BE2C (cell line): ENCODE data around the gene COQ8B.

Experiments
- DNase-seq: peaks from one replicate; pipeline ENCODE4 v3.0.0-alpha.2; 2020
- H3K27me3 ChIP-seq: fragments of 250-450 bp; sonication (Bioruptor Pico); 2 replicates; pipeline ENCODE4 v1.5.1; 2020; ENCODE audit warnings: mild to moderate bottlenecking
- H3K36me3 ChIP-seq: fragments of 250-450 bp; sonication (Bioruptor Pico); 2 replicates; pipeline ENCODE4 v1.5.1; 2020; ENCODE audit warnings: mild to moderate bottlenecking
- H3K4me1 ChIP-seq: fragments of 250-450 bp; sonication (Bioruptor Pico); 2 replicates; pipeline ENCODE4 v1.5.1; 2020
- H3K4me3 ChIP-seq: 2 replicates; pipeline ENCODE4 v1.5.1; 2011; ENCODE audit warnings: low read depth, low read length
- H3K9me3 ChIP-seq: fragments of 250-450 bp; sonication (Bioruptor Pico); 2 replicates; pipeline ENCODE4 v1.5.1; 2020
- CTCF ChIP-seq: IDR thresholded peaks from 2 replicates; pipeline ENCODE4 v1.5.1; 2012; ENCODE audit warnings: mild to moderate bottlenecking, low read depth, low read length

The COQ8B gene

DNA sequence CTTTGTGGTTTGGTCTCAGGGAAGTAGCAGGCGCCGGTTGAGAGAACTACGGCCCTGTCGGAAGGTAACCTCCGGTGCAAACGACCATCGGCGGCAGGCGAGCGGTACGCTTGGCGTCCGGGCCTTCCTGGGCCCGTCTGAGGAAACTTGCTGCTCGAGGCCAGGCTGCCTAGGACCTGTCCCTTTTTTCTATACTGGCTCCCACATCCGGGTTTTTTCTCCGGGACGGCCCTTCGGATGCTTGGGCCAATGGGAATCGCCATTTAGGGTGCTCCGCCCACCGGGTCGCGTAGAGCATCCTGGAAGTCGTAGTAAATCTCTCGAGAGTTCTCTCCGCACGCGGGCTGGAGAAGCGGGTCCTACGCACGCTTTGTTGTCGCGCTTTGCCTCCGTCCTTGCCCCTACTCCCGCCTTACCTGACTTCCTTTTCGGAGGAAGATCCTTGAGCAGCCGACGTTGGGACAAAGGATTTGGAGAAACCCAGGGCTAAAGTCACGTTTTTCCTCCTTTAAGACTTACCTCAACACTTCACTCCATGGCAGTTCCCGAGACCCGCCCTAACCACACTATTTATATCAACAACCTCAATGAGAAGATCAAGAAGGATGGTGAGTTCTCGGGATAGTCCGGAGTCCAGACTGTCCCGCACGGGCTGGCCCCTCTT lies 34.3 kb upstream of the COQ8B start, which contains the start of gene SNRPA:
Gene SNRPA (plus strand): TSS at position 330 of the 664 bp plus-strand sequence. CDS start 206 bp downstream, at position 536.
- Histone ChIP-seq H3K36me3 (peaks cover 23% of the 10 kb centered on the region), H3K27me3 (no peaks in the 10 kb centered on the region), H3K4me1 (peaks cover 3% of the 10 kb centered on the region; the same call in 1 of the 2 replicates), H3K9me3 (no peaks in the 10 kb centered on the region), H3K4me3 (peak within 1 kb of the TSS; percentile 93)
- peak; percentile 98 for DNase-seq
- no peak for TF ChIP-seq CTCF

- H3K27me3 ChIP-seq = no peaks in the 10 kb centered on the region
- H3K4me1 ChIP-seq = peaks cover 3% of the 10 kb centered on the region; the same call in 1 of the 2 replicates
- no peaks in the 10 kb centered on the region for H3K9me3 ChIP-seq
- DNase-seq = peak; percentile 100
- H3K36me3 ChIP-seq = peaks cover 16% of the 10 kb centered on the region
- TF ChIP-seq CTCF = no peak
- H3K4me3 ChIP-seq = peak within 1 kb of the TSS; percentile 93
Measured at GRCh38 chr19:40750058-40750873, 33.6 kb upstream of the COQ8B start, which contains the start of gene ACTMAP. TSS of gene ACTMAP (minus strand) at chr19:40750477. CDS start at chr19:40749803, 674 bp downstream.

GRCh38 chr19:40747536-40747935 lies 30.9 kb upstream of the COQ8B start:
- TF ChIP-seq CTCF = no peak
- no peaks in the 10 kb centered on the region; the same call in 1 of the 2 replicates for H3K36me3 ChIP-seq
- DNase-seq = no peak
- H3K4me3 ChIP-seq = no peak overlapping the region
- no peaks in the 10 kb centered on the region for H3K9me3 ChIP-seq
- peaks cover 3% of the 10 kb centered on the region; the same call in 1 of the 2 replicates for H3K4me1 ChIP-seq
- H3K27me3 ChIP-seq = no peaks in the 10 kb centered on the region

- H3K27me3 ChIP-seq = no peaks in the 10 kb centered on the region
- no peaks in the 10 kb centered on the region for H3K9me3 ChIP-seq
- no peaks in the 10 kb centered on the region for H3K36me3 ChIP-seq
- H3K4me1 ChIP-seq = peaks cover 3% of the 10 kb centered on the region; the same call in 1 of the 2 replicates
- no peak overlapping the region for H3K4me3 ChIP-seq
- no peak for TF ChIP-seq CTCF
- no peak for DNase-seq
Measured at GRCh38 chr19:40745402-40745780, 28.7 kb upstream of the COQ8B start.

- no peak for TF ChIP-seq CTCF
- no peak overlapping the region for H3K4me3 ChIP-seq
- peaks cover 2% of the 10 kb centered on the region; the same call in 1 of the 2 replicates for H3K4me1 ChIP-seq
- H3K36me3 ChIP-seq = no peaks in the 10 kb centered on the region
- no peak for DNase-seq
- no peaks in the 10 kb centered on the region for H3K27me3 ChIP-seq
- no peaks in the 10 kb centered on the region for H3K9me3 ChIP-seq
Measured at GRCh38 chr19:40744554-40745401, 28.1 kb upstream of the COQ8B start.
